ENCODE data around the gene ACAN. TPM values are rescaled to one million over a fixed set of nuclear protein-coding genes. Genes with fewer than 3 reads are reported as not detected.

ACAN gene
- total RNA-seq, 1 donor from 2014 or later = 1.4 TPM

DNA sequence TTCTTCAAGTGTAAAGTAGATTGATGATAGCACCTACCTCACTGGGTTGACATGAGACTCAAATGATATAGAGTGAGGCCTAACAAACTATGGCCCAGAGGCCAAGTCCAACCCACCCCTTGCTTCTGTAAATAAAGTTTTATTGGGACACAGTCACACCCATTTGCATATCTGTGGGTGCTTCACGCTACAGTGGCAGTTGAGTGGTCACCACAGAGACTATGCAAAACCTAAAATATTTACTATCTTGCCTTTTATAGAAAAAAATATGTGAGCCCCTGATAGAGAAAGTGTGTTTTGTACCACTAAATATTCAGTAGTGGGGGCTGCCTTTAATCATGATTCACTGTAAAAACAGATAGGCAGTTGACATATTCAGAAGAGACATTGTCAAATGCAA is 38.0 kb downstream of the ACAN start:
- no peak for DNase-seq (ENCODE audit: low spot score)

DNA sequence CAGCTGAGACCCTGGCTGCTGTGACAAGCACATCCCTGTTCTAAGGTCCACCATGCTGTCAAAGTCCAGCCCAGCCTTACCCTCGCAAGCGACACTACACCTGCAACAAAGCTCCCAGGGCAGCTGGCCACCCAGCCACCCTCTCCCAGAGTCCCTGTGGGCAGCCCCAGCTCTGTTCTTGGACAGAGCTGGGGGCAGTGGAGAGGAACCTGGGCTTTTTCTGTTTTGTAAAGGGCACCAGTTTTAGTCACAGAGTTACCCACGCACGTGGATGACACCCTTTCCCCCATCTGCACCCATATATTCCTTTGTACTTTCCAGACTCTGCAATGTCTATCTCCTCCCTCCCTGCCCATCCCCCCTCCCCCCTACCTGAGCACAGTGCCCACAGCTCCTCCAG is 38.9 kb downstream of the ACAN start:
- DNase-seq (ENCODE audit: low spot score) = no peak

GRCh38 chr15:88843334-88843733 is 40.1 kb downstream of the ACAN start:
- no peak for DNase-seq (ENCODE audit: low spot score)

GRCh38 chr15:88844749-88845386 is 41.6 kb downstream of the ACAN start:
- no peak for DNase-seq (ENCODE audit: low spot score)

DNA sequence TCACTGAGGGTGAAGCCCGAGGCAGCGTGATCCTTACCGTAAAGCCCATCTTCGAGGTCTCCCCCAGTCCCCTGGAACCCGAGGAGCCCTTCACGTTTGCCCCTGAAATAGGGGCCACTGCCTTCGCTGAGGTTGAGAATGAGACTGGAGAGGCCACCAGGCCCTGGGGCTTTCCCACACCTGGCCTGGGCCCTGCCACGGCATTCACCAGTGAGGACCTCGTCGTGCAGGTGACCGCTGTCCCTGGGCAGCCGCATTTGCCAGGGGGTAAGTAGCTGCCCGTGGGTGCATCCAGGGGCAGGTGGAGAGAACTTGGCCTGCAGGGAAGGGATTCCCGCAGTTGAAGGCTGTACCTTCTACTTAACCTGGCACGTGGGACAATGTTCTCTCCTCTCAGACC is 42.4 kb downstream of the ACAN start:
- DNase-seq (ENCODE audit: low spot score) = no peak

DNA sequence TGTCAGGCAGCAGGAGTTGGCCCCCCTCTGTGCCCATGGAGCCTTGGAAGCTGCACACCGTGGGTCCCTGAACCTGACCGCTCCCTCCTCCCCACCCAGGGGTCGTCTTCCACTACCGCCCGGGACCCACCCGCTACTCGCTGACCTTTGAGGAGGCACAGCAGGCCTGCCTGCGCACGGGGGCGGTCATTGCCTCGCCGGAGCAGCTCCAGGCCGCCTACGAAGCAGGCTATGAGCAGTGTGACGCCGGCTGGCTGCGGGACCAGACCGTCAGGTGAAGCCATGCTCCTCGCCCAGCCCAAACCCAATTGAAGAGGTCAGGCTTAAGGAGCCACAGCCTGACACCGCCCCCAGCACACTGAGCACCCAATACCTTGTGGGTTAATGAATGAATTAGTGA is 43.9 kb downstream of the ACAN start:
- no peak for DNase-seq (ENCODE audit: low spot score)

GRCh38 chr15:88848203-88848602 is 45.0 kb downstream of the ACAN start:
- DNase-seq (ENCODE audit: low spot score) = no peak

- DNase-seq (ENCODE audit: low spot score) = no peak
These were observed 46.3 kb downstream of the ACAN start for GRCh38 chr15:88849376-88850072.

GRCh38 chr15:88852476-88852875 is 49.2 kb downstream of the ACAN start:
- DNase-seq (ENCODE audit: low spot score) = no peak

DNA sequence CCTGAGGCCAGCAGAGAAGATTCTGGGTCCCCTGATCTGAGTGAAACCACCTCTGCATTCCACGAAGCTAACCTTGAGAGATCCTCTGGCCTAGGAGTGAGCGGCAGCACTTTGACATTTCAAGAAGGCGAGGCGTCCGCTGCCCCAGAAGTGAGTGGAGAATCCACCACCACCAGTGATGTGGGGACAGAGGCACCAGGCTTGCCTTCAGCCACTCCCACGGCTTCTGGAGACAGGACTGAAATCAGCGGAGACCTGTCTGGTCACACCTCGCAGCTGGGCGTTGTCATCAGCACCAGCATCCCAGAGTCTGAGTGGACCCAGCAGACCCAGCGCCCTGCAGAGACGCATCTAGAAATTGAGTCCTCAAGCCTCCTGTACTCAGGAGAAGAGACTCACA is 55.7 kb downstream of the ACAN start:
- DNase-seq (ENCODE audit: low spot score) = no peak

DNA sequence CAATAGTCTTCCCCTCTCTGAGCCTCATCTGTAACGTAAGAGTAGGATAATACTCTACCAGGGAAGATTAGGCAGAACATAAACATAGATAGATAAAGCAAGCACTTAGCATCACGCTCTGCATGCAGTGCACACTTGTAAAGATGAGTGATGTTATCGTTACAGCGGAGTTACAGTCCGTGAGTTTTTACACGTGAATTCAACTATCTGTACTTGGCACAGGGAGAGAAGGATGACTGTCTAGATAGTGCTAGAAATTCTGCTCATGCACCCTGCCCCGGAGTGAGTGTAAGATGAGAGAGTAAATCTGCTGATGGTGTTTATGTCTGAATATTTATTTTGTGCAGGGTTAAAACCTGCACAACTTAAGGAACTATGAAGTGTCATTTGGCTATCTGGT is 56.3 kb downstream of the ACAN start:
- no peak for DNase-seq (ENCODE audit: low spot score)

DNA sequence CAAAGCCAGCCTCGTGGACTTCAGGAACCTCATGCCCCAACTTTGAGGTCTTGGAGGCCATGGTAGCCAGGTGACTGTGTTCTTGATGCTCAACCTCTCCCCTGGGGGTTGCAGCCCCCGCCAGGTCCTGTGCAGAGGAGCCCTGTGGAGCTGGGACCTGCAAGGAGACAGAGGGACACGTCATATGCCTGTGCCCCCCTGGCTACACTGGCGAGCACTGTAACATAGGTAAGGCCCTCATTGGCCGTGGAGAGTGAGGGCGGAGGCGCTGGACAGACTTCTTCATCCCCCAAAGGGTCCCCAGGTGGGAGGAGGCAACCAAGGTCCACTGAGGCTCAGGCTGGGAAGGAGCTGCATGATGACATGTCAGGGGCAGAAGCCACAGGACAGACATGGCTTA is 57.0 kb downstream of the ACAN start:
- DNase-seq (ENCODE audit: low spot score) = no peak

- DNase-seq (ENCODE audit: low spot score) = no peak
These were observed 60.2 kb downstream of the ACAN start for GRCh38 chr15:88863412-88863811.

DNA sequence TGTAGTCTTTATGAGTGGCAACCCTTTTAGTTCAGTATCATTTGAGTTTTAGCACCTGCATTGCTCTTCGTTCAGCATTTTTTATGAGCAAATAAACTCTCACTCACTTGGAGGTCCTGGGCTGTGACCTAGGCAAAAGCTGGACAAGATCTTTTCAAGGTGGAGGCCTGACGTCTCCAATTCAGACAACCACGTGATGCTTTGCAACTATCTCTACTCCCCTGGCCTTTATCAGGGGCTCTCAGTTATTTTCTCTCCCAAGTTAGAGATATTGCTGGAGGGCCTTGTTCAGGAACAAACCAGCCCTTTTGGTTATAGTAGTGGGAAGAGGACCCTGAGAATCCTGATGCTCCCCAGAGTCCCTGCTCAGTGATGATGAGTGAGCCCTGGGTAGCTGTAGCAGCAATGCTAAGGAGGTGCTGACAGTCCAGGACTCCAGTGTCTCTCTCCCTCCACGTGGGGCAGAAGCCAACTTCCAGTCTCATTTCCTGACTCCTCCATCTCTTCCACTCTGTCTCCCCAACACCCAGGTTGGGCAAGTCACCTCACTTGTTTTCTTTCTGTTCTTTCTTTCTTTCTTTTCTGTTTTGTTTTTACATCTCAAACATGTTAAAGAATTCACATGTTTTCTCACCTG is 61.7 kb downstream of the ACAN start:
- no peak for DNase-seq (ENCODE audit: low spot score)

DNA sequence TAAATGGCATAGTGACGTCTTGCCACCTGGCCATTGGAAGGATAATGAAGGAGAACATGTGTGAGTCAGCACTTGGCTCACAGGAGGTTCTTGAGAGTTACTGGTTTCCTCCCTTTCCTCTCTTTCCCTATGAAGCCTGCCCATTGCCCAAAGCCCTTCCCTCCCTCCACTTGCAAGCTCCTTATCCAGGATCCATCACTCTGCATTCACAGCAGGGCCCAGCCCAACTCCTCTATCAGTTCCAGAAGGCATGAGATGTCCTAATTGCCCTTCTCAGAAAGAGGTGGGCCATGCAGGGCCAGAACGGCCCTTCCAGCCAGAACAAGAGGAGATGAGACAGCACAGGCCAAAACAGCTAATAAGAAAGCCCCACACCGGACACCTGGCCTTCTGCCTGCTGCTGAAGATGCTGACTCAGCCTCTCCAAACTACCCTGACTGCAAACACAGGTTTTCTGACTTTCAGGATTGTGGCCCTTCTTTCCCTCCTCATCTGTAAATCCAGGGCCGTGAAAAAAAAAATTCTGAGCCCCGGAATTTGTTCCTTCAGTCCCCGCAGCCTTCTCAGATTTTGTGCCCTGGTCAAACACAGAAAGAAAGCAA is 62.4 kb downstream of the ACAN start:
- DNase-seq (ENCODE audit: low spot score) = no peak

GRCh38 chr15:88866295-88866881 is 63.2 kb downstream of the ACAN start:
- DNase-seq (ENCODE audit: low spot score) = no peak

- DNase-seq (ENCODE audit: low spot score) = no peak
These were observed 68.1 kb downstream of the ACAN start for GRCh38 chr15:88871313-88871712.

GRCh38 chr15:88872106-88872505 is 68.9 kb downstream of the ACAN start:
- no peak for DNase-seq (ENCODE audit: low spot score)

GRCh38 chr15:88872706-88873105 is 69.5 kb downstream of the ACAN start:
- DNase-seq (ENCODE audit: low spot score) = no peak

GRCh38 chr15:88873786-88874185 is 70.5 kb downstream of the ACAN start:
- DNase-seq (ENCODE audit: low spot score) = no peak

DNA sequence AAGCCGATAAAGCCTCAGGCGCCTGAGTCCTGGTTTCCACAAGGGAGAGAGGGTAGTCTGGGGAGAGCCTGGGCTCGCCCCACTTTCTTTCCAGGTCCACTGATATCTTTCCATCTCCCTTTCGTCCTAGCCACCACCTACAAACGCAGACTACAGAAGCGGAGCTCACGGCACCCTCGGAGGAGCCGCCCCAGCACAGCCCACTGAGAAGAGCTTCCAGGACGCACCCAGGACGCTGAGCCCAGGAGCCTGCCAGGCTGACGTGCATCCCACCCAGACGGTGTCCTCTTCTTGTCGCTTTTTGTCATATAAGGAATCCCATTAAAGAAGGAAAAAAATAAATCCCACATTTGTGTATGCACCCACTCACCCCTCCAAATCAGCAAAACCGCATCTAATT is 71.0 kb downstream of the ACAN start:
- DNase-seq (ENCODE audit: low spot score) = no peak

DNA sequence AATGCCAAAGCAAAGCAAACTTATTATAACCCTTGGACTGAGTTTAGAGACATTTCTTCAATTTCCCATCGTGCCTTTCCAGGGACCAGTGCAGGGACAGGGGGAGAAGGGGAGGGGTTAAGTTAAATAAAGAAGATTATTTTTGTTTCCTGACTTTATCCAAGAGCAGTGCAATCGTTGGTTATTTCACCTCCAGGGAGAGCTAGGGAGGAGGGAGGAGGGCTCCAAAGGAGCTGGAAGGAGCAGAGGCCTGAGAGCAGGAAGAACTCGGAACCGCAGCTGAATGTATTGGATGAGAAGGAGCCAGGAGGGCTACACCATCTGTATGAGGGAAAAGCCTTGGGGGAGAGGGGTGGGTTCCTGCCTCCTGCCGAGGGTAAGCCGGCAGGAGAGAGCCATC is 71.4 kb downstream of the ACAN start:
- DNase-seq (ENCODE audit: low spot score) = no peak

Measured in mesenteric fat pad (tissue), 1 donor.